Measurements from ENCODE around the gene TRRAP. TPM values are rescaled to one million over a fixed set of nuclear protein-coding genes. Genes with fewer than 3 reads are reported as not detected.

The TRRAP gene
- total RNA-seq, 1 experiment from 2014 or later, result 55.8 TPM

GRCh38 chr7:98923512-98923911 is 45.2 kb downstream of the TRRAP start:
- Histone ChIP-seq H3K79me2 (ENCODE audit: low read depth) (no peaks in the 10 kb centered on the region), H2AFZ (no peak overlapping the region), H3F3A (ENCODE audit: insufficient read depth, low read depth) (0 out of 2 replicates have a peak, but pooled peaks cover 3% of the 10 kb centered on the region), H3K36me3 (ENCODE audit: low read depth) (peaks cover 38% of the 10 kb centered on the region), H3K27ac (no peak overlapping the region), H3K4me1 (replicated peaks; ENCODE audit: insufficient read depth) (no peaks in the 10 kb centered on the region), H3K4me2 (no peak overlapping the region), H3K4me3 (no peak overlapping the region), H4K20me1 (ENCODE audit: insufficient read depth) (no peaks in the 10 kb centered on the region), H3K9me2 (ENCODE audit: insufficient read depth) (no peaks in the 10 kb centered on the region), H3K27me3 (ENCODE audit: insufficient read depth, low read depth) (no peaks in the 10 kb centered on the region), H3K9me3 (ENCODE audit: insufficient read depth, low read depth) (no peaks in the 10 kb centered on the region)
- CTCF ChIA-PET, result no interaction called here
- intact Hi-C loops (cut with micrococcal nuclease; ENCODE audit: unreplicated experiment), result no loop called here
- DNase-seq, result no peak
- POLR2A ChIA-PET (ENCODE audit: unreplicated experiment), result no interaction called here
- TF ChIP-seq EZH2 (IDR thresholded peaks at IDR 0.05; ENCODE audit: low read depth) (no peak), CTCF (conservative IDR thresholded peaks at IDR 0.05) (no peak)
- BruUV-seq (replicated peaks), result no TSS peak

GRCh38 chr7:98927125-98927524 is 48.8 kb downstream of the TRRAP start:
- BruUV-seq (replicated peaks), result no TSS peak
- Histone ChIP-seq H3K9me3 (ENCODE audit: insufficient read depth, low read depth) (no peaks in the 10 kb centered on the region), H3K27ac (no peak overlapping the region), H3K79me2 (ENCODE audit: low read depth) (no peaks in the 10 kb centered on the region), H3K27me3 (ENCODE audit: insufficient read depth, low read depth) (no peaks in the 10 kb centered on the region), H3K9me2 (ENCODE audit: insufficient read depth) (no peaks in the 10 kb centered on the region), H4K20me1 (ENCODE audit: insufficient read depth) (no peaks in the 10 kb centered on the region; the same call in 1 of the 2 replicates), H3K36me3 (ENCODE audit: low read depth) (peaks cover 37% of the 10 kb centered on the region), H3K4me1 (replicated peaks; ENCODE audit: insufficient read depth) (no peaks in the 10 kb centered on the region), H3F3A (ENCODE audit: insufficient read depth, low read depth) (0 out of 2 replicates have a peak, but pooled peaks cover 3% of the 10 kb centered on the region), H2AFZ (no peak overlapping the region), H3K4me2 (no peak overlapping the region), H3K4me3 (no peak overlapping the region)
- ChIA-PET POLR2A (ENCODE audit: unreplicated experiment) (no interaction called here), CTCF (no interaction called here)
- intact Hi-C loops (cut with micrococcal nuclease; ENCODE audit: unreplicated experiment), result no loop called here
- TF ChIP-seq CTCF (conservative IDR thresholded peaks at IDR 0.05), result no peak
- TF ChIP-seq EZH2 (IDR thresholded peaks at IDR 0.05; ENCODE audit: low read depth), result no peak
- DNase-seq, result no peak

DNA sequence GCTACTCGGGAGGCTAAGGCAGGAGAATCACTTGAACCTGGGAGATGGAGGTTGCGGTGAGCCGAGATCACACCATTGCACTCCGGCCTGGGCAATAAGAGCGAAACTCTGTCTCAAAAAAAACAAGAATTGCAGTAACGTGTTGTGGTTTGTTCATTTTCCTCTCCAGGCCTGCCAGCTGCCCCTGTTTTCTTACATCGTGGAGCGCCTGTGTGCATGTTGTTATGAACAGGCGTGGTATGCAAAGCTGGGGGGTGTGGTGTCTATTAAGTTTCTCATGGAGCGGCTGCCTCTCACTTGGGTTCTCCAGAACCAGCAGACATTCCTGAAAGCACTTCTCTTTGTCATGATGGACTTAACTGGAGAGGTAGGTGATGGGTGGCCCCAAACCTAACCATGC is 52.1 kb downstream of the TRRAP start:
- Histone ChIP-seq H2AFZ (no peak overlapping the region), H3K4me2 (no peak overlapping the region), H4K20me1 (ENCODE audit: insufficient read depth) (no peaks in the 10 kb centered on the region; the same call in 1 of the 2 replicates), H3K79me2 (ENCODE audit: low read depth) (no peaks in the 10 kb centered on the region), H3K9me2 (ENCODE audit: insufficient read depth) (no peaks in the 10 kb centered on the region), H3K36me3 (ENCODE audit: low read depth) (peaks cover 28% of the 10 kb centered on the region), H3K4me3 (no peak overlapping the region), H3F3A (ENCODE audit: insufficient read depth, low read depth) (0 out of 2 replicates have a peak, but pooled peaks cover 3% of the 10 kb centered on the region), H3K27me3 (ENCODE audit: insufficient read depth, low read depth) (no peaks in the 10 kb centered on the region), H3K4me1 (replicated peaks; ENCODE audit: insufficient read depth) (no peaks in the 10 kb centered on the region), H3K9me3 (ENCODE audit: insufficient read depth, low read depth) (no peaks in the 10 kb centered on the region), H3K27ac (no peak overlapping the region)
- intact Hi-C loops (cut with micrococcal nuclease; ENCODE audit: unreplicated experiment), result no loop called here
- TF ChIP-seq CTCF (conservative IDR thresholded peaks at IDR 0.05), result no peak
- TF ChIP-seq EZH2 (IDR thresholded peaks at IDR 0.05; ENCODE audit: low read depth), result no peak
- no peak for DNase-seq
- CTCF ChIA-PET, result no interaction called here
- no TSS peak for BruUV-seq (replicated peaks)
- POLR2A ChIA-PET (ENCODE audit: unreplicated experiment), result no interaction called here
